ENCODE measurements around the gene C16orf74.

Gene C16orf74

DNA sequence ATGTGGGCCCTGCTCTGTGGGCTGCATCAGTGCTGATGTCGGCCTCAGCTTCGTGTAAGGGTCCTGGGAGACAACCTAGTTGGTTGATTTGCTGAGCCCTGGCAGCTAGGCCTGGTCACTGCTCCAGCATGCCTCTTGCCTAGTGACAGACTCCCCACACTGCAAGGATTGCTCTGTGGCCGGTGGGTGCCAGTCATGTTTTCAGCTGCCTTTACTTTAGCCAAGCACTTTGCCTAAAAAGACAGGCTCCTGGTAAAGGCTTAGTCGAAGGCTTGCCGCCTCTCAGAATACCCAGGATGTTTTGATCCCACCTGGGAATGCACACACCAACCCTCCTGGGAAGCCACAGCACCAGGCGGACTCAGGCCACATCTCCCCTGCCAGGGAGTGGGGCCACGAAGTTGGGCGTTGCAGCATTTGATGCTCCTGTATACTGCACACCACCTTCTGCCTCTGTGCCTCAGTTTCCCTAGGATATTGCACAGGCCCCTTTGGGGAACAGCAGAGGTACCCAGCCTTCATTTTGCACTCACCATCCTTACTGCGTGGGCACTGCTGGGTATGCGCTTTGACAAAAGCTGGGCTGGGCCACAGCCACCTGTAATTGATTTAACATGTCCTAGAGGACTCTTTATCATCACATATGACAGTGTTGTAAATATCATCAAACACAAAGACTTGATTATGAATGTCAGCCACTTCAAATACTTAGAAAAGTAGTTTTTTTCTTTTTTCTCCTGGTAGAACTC, 82.0 kb downstream of the C16orf74 start:
- DNase-seq: no peak

DNA sequence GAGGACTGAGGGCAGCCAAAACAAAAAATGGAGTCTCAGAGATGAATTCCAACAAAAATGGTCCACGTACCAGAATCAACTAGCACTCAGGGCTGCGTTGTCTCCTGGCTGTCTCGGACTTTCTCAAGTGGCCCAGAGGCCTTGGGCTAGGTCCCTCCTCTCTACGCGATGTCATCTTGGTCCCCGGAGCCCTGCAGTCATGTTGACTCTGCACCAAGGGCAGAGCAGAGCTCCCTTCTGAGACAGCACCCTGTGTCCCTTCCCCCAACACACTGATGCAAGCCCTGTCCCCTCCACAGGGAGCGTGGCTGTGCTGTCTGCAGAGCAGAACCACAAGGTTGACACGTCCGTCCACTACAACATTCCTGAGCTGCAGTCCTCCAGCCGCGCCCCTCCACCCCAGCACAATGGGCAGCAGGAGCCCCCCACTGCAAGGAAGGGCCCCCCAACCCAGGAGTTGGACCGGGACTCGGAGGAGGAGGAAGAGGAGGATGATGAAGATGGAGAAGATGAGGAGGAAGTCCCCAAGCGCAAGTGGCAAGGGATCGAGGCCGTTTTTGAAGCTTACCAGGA, 83.0 kb downstream of the C16orf74 start:
- DNase-seq: no peak

DNA sequence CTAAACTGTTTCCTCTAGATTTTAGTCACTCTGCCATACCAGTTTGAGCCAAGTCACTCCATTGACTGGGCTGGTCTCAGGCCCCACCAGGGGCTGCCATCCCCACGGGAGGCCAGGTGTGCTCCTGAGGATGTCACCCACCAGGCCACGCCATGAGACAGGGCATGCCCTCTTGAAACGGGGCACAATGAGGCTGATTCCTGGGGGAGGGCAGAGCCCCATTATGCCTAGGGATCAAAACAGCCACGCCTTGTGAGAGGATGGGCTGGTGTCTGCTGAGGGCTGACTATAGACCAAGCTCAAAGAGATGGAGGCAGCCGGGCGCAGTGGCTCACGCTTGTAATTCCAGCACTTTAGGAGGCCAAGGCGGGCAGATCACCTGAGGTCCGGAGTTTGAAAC, 83.6 kb downstream of the C16orf74 start:
- no peak for DNase-seq

DNA sequence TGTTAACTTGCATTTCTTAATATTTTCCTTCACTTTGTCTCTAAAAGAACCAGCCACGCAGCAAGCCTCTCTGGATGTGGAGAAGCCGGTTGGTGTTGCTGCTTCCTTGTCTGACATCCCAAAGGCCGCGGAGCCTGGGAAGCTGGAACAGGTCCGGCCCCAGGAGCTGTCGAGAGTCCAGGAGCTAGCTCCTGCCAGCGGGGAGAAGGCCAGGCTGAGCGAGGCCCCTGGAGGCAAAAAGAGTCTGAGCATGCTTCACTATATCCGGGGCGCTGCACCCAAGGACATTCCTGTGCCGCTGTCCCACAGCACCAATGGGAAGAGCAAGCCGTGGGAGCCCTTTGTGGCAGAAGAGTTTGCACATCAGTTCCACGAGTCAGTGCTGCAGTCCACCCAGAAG, 85.0 kb downstream of the C16orf74 start:
- no peak for DNase-seq

DNA sequence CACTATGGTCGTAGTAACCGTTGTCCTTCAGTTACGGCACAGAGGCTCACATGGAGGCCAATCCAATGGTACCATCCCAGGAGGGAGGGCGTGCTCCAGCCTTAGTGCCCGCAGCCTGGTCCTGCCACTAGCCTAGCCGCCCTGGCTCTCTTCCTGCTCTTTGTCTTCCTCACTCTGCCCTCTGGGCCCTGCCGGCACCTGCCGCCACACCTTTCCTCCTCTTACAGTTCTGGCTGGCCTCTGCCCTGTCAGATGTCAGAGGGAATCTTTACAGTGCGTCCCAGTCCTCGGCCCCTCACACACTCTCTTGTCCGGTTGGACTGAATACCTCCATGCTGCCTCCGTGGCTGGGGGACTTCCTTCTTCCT, 85.5 kb downstream of the C16orf74 start:
- no peak for DNase-seq

DNA sequence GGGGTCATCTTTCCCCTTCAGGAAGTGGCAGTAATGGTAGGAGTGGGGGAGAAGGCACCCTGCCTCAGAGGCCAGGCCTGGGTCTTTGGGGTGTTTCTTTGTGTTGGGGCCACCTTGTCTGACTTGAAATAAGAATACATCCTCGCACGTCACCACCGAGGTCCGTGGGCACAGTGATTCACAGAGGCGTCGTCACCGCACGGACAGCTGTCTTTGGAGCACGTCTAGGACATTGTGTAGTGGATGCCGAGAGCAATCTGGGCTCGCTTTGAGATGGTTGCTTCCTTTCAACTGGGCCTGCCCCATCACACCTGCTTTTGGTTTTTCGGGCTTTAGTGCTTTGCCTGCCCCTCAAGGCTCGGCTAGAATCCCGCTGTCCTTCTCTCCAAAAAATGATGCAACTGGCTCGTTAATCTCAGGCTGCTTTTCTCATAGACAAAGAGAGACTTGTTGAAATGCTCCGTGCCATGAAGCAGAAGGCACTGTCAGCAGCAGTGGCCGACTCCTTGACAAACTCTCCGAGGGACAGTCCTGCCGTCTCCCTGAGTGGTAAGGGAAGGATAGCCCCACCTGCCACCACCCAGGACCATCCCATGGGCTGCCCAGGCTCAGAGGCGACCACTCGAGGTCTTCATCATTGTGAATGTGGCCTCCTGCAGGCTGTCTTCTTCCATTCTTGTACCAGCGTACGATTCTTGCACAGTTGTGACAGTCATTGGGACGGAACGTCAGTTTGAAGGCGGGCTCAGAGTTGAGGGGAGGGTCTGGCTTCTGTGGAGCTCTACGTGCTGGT, 86.1 kb downstream of the C16orf74 start:
- no peak for DNase-seq

DNA sequence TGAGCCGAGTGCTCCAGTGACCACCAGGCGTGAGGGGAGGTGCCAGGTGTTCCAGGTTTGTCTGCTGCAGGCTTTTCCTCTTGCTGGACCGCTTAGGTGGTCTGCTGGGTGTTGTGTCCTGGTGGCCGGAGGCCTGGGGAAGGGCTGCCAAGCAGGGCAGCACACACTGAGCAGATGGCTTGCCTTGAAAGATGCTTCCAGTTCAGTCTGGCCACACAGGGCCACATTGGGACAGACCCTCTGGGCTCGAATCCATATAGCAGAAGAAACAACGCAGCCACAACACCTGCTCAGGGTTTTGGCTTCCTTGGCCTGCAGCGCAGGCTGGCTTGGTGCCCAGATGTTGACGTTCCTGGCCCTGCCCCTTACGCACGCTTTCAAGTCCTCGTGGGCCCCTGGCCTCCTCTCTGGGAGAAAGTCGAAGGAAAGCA, 87.0 kb downstream of the C16orf74 start:
- no peak for DNase-seq

DNA sequence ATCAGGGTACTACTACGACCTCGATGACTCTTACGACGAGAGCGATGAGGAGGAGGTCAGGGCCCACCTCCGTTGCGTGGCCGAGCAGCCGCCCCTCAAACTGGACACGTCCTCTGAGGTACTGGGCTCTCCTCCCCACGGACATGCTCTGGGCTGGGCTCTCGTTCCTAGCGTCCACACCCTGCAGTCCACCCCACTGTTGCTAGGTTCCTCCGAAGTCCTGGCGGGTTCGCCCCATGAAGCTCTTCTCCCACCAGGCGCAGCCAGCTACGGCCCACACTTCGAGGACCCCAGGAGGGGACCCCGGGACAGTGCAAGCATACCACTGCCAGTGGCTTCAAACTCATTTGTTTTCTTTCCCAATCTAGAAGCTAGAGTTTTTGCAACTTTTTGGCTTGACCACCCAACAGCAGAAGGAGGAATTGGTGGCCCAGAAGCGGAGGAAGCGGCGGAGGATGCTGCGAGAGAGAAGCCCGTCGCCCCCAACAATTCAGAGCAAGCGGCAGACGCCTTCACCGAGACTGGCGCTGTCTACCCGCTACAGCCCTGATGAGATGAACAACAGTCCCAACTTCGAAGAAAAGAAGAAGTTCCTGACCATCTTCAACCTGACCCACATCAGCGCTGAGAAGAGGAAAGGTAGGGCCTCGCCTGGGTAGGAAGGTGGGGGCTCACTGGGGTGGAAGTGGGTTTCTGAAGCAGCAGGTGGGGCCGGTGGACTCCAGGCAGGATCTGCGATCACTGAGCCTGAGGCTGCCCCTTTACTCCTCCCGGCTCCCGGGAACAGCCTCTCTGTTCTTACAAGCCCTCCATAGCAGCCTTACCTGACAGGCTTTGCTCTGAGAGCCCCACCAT, 87.7 kb downstream of the C16orf74 start:
- DNase-seq: no peak

DNA sequence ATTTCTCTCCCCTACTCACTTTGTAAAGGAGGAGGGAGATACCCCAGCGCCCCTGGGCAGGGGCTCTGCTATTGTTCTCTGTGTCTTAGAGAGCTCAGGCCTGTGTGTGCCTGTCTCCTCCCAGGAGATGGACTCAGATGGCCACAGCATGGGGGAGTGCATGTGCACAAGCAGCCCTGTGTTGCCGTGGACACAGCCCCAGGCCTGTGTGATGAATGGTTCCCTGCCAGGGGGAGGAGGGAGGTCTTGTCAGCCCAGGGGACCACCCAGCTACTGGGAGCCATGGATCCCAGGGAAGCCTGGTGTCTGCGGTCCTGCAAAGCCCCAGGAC, 88.4 kb downstream of the C16orf74 start:
- no peak for DNase-seq

DNA sequence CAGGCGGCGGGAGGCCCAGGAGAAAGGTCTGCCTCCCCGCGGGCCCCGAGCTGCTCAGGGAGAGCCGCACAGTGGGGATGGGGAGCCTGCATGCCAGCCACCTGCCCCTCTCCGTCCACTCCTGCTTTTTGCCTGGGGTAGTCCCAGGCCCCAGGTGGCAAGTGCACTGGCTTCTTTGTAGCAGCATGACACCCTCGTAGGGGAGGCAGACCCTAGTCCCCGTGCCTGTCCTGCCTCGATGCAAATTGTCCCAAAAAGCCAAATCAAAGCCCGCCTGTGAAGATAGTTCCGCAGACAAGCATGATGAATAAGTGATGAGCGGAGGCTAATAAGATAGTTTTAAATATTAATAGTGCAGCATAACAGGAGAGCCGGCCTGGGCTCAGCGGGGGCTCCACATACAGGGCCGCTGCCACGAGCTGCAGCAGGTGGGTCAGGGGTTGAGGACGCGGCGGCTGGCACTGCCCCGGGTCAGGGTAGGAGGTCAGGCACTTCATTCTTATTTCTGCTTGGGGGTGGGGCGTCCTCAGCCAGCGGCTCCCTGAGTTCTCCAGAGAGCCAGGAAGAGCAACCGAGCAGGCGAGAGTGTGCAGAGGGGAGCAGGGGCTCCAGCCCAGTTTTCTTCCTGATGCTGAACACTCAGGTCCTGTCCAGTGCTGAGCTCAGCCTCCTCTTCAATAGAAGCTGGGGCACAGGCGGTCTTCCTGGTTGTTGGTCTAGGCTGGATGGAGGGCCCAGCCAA, 89.0 kb downstream of the C16orf74 start:
- DNase-seq: no peak

DNA sequence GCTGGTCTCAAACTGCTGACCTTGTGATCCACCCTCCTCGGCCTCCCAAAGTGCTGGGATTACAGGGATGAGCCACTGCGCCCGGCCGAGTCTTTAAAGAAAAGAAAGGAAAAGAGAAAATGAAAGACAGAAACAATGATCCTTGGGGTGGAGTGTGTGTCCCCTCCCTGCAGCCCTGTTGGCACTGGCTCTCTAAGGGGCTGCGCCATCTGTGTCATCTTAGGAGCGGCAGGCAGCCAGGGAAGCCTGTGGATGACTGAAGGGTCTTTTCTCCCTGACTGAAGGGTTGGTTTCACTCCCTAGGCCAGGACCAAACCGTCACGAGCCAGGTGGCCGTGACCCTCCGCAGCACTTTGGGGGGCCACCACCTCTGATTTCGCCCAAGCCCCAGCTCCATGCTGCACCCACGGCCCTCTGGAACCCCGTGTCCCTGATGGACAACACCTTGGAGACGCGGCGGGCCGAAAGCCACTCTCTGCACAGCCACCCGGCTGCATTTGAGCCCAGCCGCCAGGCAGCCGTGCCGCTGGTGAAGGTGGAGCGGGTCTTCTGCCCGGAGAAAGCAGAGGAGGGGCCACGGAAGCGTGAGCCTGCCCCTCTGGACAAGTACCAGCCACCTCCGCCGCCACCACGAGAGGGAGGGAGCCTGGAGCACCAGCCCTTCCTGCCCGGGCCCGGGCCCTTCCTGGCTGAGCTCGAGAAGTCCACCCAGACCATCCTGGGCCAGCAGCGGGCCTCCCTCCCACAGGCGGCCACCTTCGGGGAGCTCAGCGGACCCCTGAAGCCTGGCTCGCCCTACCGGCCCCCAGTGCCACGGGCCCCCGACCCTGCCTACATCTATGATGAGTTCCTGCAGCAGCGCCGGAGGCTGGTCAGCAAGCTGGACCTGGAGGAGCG, 89.8 kb downstream of the C16orf74 start:
- DNase-seq: no peak

DNA sequence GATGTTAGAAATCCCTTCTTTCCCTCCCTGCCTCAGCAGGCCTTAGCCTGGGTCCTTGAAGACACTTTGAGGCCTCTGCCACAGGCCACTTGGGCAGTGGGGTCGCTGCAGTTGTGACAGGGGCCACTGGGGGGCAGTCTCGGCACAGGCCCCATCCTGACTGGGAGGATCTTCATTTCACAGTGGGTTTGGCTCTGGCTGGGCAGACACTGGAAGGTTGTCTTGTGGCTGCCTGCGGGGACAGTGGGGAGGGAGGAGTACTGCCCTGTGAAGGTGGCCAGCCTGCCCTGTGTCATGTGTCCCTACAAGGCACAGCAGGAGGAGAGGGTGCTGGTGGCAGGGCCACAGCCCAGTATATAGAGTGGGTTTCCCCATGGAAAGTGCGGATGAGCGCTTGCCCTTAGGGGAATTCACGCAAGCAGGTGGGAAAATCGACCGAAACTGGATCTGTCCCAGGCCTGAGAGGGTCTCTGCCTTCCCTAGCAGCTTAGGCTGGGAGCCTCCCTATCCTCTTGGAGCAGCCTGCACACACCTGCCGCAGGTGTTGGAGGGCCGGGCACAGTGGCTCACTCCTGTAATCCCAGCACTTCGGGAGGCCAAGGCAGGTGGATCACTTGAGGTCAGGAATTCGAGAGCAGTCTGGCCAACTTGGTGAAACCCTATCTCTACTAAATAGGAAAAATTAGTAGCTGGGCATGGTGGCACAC, 90.9 kb downstream of the C16orf74 start:
- no peak for DNase-seq

DNA sequence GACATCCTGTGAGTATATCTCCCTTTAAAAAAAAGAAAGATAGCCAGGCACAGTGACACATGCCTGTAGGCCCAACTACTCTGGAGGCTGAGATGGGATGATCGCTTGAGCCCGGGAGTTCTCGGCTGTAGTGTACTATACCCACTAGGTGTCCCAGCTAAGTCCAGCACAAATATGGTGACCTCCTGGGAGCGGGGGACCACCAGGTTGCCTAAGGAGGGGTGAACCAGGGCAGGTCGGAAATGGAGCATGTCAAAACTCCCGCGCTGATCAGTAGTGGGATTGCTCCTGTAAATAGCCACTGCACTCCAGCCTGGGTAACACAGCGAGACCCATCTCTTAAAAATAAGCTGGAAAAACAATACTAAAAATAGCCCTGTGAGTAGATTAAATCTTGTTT, 91.6 kb downstream of the C16orf74 start:
- DNase-seq: no peak

DNA sequence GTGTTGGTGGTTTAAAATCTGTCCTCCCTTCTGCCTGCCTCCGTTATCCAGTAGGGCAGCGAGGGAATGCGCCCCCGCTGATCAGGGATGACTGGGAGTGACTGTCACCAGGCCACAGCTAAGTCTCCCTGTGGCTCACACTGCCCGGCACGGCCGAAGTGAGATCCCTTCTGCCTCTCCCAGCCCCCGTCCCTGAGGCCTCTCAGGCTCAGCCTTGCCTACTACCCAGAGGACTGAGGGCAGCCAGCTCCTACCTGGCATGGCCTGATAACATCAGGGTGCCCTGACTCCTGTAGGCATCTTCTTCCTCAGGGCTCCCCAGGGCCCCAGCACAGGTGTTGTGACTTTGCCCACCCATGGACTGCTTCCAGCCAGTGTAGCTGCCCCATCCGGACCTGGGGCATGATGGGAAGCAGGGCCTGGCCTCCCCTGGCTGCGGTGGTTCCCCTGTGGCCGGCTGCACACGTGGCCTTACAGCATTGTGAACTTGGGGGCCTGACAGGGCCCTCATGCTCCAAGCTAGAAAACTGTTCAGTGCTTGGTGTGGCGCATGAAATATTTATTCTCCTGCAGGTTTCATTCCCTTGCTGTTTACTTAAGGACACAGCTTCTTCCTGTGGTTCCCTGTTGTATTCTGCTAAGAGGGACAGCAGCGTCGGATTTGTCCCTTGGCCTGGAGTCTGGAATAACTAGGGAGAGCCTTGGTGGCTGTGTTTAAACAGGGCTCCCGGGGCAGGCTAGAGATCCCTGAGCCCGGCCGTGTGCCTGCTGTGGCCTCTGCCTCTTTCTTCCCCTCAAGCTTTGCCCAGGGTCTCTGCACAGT, 92.2 kb downstream of the C16orf74 start:
- DNase-seq: no peak

DNA sequence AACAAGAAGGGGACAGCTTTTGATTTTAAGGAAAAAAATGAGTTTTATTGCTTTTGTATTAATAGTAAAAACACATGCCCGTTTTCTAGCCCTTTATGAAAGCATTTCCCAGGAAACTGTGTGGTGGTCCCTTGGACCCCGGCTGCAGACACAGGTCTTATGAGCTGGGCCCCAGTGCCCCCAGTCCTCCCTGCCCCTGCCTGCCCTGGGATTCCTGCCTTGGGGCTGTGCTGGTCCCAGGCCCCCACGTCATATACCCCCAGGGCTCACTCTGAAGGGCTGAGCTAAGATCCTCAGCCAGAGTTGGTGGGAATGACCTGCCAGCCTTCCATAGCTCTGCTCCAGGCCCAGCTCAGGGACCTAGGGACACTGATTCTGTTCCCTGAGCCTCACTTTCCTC, 92.9 kb downstream of the C16orf74 start:
- no peak for DNase-seq
